Activated naive CD8-positive, alpha-beta T cell treated with anti-CD3 and anti-CD28 coated beads for 36 hours (primary cell): ENCODE measurements around the gene PFAS. TPM values are rescaled to one million over a fixed set of nuclear protein-coding genes. Genes with fewer than 3 reads are reported as not detected.
A peak's percentile ranks its signal among the peaks of the same experiment; 100 is the strongest.
"Not testable (repeated sequence)": the region's sequence is repeated elsewhere in the genome, so short reads cannot be mapped to it uniquely, and the experiment has no call there.

Source experiments
- DNase-seq: peaks from one replicate; pipeline ENCODE4 v3.0.0; 2021
- H3K27ac Mint-ChIP-seq: one replicate; pipeline ENCODE4 v1.8.0; 2022; ENCODE audit warnings: mild to moderate bottlenecking, moderate library complexity, mixed read lengths
- H3K27me3 Mint-ChIP-seq: one replicate; pipeline ENCODE4 v1.8.0; 2022; ENCODE audit warnings: mild to moderate bottlenecking, mixed read lengths
- H3K36me3 Mint-ChIP-seq: one replicate; pipeline ENCODE4 v1.8.0; 2021; ENCODE audit warnings: mild to moderate bottlenecking, mixed read lengths
- H3K4me1 Mint-ChIP-seq: one replicate; pipeline ENCODE4 v1.8.0; 2021; ENCODE audit warnings: mixed read lengths
- H3K4me3 Mint-ChIP-seq: one replicate; pipeline ENCODE4 v1.8.0; 2022; ENCODE audit warnings: mild to moderate bottlenecking, moderate library complexity, mixed read lengths
- H3K9me3 Mint-ChIP-seq: one replicate; pipeline ENCODE4 v1.8.0; 2022; ENCODE audit warnings: mixed read lengths
- total RNA-seq, 2 experiments: library from RNA; stranded (reverse); gene quantifications; one replicate each; pipeline ENCODE4 v1.2.3, GENCODE V29; 2021

PFAS gene
- total RNA-seq = 100 to 1,000 TPM; 187 to 192 TPM

DNA sequence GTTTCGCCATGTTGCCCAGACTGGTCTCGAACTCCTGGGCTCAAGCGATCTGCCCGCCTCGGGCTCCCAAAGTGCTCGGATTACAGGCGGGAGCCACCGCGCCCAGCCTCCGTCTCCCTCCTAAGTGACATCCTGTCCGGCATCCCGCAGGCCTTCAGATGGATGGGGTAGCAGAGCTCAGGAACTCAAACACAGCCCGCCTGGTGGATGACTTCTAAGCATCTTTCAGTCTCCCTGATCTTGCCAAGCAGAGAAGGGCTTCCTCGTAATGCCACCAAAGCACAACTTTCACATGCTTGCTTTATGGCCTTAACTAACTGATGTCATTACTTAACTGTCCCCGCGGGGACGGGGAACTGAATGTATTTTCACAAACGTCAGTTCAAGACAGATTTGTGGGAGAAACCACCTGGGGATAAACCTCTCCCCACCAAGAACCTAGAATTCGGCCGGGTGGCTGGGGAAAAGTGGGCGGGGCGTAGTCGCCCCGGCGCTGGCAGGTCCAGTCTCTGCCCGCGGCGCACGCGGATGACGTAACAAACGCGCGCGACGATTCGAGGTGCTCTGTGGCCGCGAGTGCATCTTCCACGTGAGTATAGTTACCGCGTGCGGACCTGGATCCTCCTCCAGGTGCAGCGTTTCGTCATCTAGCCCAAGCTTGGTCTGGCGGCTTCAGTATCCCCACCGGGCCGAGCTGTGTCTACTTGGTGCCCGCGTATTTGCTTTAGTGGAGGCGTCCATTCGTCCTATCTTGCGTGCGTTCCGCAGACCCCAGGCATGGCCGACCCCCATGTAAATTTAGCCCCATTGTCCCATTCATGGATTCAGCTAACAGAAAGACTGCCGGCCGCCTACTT lies at the start of gene PFAS:
Gene PFAS, plus strand, starts transcription at position 539 of the 857 bp plus-strand sequence. CDS start 4,649 bp downstream, outside the sequence.
- peak within 1 kb of the TSS; percentile 98 for H3K4me3 Mint-ChIP-seq

GRCh38 chr17:8204761-8205555 lies 44.1 kb upstream of the PFAS start:
- Mint-ChIP-seq H3K36me3 (peaks cover 70% of the 10 kb centered on the region), H3K27me3 (peaks cover 3% of the 10 kb centered on the region), H3K4me1 (peaks cover 14% of the 10 kb centered on the region), H3K9me3 (peaks cover 2% of the 10 kb centered on the region), H3K27ac (peak overlapping the region; percentile 26), H3K4me3 (peak overlapping the region; percentile 10)
- DNase-seq = no peak

More for the DNA sequence above, at the start of gene PFAS:
- no peaks in the 10 kb centered on the region for H3K27me3 Mint-ChIP-seq
- peaks cover 29% of the 10 kb centered on the region for H3K4me1 Mint-ChIP-seq
- H3K36me3 Mint-ChIP-seq = peaks cover 36% of the 10 kb centered on the region
- H3K9me3 Mint-ChIP-seq = peaks cover 3% of the 10 kb centered on the region
- DNase-seq = peak; percentile 98
- H3K27ac Mint-ChIP-seq = peak within 1 kb of the TSS; percentile 100

GRCh38 chr17:8206536-8206935 lies 42.6 kb upstream of the PFAS start:
- Mint-ChIP-seq H3K9me3 (no peaks in the 10 kb centered on the region), H3K27me3 (no peaks in the 10 kb centered on the region), H3K27ac (no peak overlapping the region), H3K36me3 (peaks cover 60% of the 10 kb centered on the region), H3K4me1 (peaks cover 14% of the 10 kb centered on the region), H3K4me3 (no peak overlapping the region)
- no peak for DNase-seq

DNA sequence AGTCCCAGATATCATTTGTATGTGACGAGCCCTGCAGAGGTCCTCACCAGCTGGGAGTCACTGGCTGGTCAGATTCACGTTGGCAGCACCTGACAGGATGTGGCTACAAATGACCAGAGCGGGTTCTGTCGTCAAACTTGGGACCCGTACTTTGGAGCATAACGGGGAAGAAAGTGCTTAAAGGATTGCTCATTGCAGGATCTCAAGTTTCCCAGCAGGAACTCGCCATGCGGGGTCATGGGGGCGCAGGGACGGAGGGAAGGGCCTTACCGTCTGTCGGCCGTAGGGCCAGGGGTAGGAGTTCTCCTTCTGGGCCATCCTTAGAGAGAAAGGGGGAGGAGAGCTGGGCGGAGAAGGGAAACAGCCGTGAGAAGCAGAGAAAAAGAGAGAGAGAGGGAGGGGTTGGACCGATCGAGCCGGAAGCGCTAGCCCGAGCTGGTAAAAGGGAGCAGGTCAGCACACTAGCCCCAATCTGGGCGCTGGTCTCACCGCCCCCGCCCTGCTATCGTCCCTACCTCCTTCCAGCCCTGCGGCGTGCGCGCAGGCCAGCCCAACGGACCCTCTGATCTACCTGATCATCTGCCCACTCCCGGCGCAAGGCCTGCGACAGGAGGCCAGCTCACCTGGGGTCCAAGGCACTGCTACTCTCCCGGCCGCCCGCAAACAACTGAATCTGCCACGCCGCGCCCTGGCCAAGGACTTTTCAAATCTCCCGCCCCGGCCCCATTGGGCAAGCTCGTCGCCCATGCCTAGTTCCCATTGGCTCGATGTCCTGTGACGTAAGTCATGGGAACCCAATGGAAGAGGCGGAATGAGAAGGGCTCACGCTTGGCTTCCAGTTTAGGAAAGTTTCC lies 39.0 kb upstream of the PFAS start, which contains the start of gene AURKB:
Gene AURKB, minus strand, starts transcription at position 669 of the 854 bp plus-strand sequence. Its CDS starts 351 bp downstream, at position 318.
- Mint-ChIP-seq H3K27me3 (no peaks in the 10 kb centered on the region), H3K4me1 (peaks cover 13% of the 10 kb centered on the region), H3K27ac (peak within 1 kb of the TSS; percentile 97), H3K36me3 (peaks cover 38% of the 10 kb centered on the region), H3K4me3 (peak within 1 kb of the TSS; percentile 98), H3K9me3 (no peaks in the 10 kb centered on the region)
- peak; percentile 92 for DNase-seq

- peak overlapping the region; percentile 97 for H3K27ac Mint-ChIP-seq
- H3K9me3 Mint-ChIP-seq = no peaks in the 10 kb centered on the region
- peak overlapping the region; percentile 98 for H3K4me3 Mint-ChIP-seq
- H3K4me1 Mint-ChIP-seq = peaks cover 13% of the 10 kb centered on the region
- no peak for DNase-seq
- no peaks in the 10 kb centered on the region for H3K27me3 Mint-ChIP-seq
- peaks cover 35% of the 10 kb centered on the region for H3K36me3 Mint-ChIP-seq
These were observed 38.2 kb upstream of the PFAS start for GRCh38 chr17:8210761-8211458.

DNA sequence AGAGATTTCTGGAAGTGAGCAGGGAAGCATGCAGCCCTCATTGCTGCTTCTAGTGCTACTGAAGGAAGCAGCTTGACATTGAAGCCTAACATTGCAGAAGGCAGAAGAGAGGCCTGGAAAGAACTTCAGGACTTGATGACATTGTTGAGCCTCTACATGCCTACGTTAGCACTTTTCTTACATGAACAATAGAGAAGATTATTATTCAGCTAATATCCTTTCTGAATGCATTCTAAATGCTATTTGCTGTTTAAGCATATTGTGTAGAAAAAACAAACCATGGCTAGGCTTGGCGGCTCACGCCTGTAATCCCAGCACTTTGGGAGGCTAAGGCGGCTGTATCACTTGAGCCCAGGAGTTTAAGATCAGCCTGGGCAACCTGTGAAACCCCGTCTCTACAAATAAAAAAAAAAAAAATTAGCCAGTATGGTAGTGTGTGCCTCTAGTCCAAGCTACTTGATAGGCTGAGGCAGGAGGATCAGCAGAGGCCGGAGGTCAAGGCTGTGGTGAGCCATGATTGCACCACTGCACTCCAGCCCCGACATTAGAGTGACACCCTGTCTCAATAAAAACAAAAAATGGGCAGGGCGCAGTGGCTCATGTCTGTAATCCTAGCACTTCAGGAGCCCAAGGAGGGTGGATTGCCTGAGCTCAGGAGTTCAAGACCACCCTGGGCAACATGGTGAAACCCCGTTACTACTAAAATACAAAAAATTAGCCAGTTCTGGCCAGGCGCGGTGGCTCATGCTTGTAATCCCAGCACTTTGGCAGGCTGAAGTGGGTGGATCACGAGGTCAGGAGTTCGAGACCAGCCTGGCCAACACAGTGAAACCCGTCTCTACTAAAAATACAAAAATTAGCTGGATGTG lies 36.5 kb upstream of the PFAS start:
- no peak overlapping the region for H3K27ac Mint-ChIP-seq
- no peaks in the 10 kb centered on the region for H3K9me3 Mint-ChIP-seq
- peaks cover 8% of the 10 kb centered on the region for H3K4me1 Mint-ChIP-seq
- no peaks in the 10 kb centered on the region for H3K27me3 Mint-ChIP-seq
- H3K36me3 Mint-ChIP-seq = peaks cover 19% of the 10 kb centered on the region
- no peak for DNase-seq
- H3K4me3 Mint-ChIP-seq = no peak overlapping the region

DNA sequence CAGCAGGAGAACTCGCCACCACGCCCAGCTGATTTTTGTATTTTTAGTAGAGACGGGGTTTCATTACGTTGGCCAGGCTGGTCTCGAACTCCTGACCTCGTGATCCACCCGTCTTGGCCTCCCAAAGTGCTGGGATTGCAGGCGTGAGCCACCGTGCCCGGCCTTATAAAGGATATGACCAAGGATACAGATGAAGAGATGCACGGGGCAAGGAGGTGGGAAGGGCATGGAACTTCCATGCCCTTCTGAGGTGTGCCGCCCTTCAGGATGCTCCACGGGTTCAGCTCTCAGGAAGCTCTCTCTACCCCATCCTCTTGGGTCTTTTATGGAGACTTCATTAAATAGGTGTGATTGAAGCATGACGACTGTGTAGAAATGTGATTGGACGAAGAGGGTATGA lies 35.1 kb upstream of the PFAS start:
- H3K27me3 Mint-ChIP-seq, H3K4me1 Mint-ChIP-seq, H3K9me3 Mint-ChIP-seq, H3K4me3 Mint-ChIP-seq, H3K27ac Mint-ChIP-seq, DNase-seq: not testable (repeated sequence)
- H3K36me3 Mint-ChIP-seq = peaks cover 13% of the 10 kb centered on the region

- Mint-ChIP-seq H3K36me3 (peaks cover 16% of the 10 kb centered on the region), H3K27me3 (peaks cover 20% of the 10 kb centered on the region), H3K27ac (peak overlapping the region; percentile 99), H3K4me3 (peak overlapping the region; percentile 96), H3K9me3 (peaks cover 7% of the 10 kb centered on the region), H3K4me1 (peaks cover 46% of the 10 kb centered on the region)
- peak; percentile 86 for DNase-seq
These were observed 28.1 kb upstream of the PFAS start for GRCh38 chr17:8220783-8221662.

DNA sequence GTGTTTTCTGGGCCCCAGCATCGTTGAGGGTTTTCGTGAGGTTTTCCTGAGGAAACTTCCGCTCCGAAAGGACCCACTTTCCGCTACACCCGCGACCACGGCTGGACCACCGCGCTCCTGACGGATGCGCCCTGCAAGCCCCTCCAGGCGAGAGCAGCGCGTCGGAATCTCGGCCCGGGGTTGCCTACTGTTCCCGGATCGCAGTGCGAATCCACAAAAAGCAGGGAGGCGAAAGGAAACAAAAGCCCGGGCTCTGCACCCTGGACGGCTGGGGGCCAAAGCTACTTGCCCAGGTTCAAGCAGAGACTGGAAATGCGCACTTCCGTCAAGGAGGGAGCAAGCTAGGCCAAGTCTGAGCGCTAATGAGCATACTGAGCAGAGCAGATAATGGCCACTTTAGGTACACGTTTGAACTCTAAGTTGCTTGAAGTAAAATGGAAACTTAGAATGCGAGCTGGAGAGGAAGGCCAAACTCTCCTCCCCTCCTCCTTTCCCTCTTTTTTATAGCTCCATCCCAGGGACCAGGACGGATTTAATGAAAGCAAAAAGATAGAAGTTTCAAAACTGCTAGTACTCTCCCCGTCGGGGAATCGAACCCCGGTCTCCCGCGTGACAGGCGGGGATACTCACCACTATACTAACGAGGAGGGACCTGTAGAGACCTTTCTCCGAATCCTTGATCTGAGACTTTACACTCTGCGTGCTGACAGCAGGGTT lies 27.3 kb upstream of the PFAS start:
- DNase-seq = peak; percentile 85
- H3K27ac Mint-ChIP-seq = peak overlapping the region; percentile 99
- H3K36me3 Mint-ChIP-seq = peaks cover 23% of the 10 kb centered on the region
- peaks cover 10% of the 10 kb centered on the region for H3K9me3 Mint-ChIP-seq
- H3K27me3 Mint-ChIP-seq = peaks cover 28% of the 10 kb centered on the region
- peaks cover 54% of the 10 kb centered on the region for H3K4me1 Mint-ChIP-seq
- peak overlapping the region; percentile 96 for H3K4me3 Mint-ChIP-seq

GRCh38 chr17:8222380-8222629 lies 26.8 kb upstream of the PFAS start:
- Mint-ChIP-seq H3K9me3 (peaks cover 10% of the 10 kb centered on the region), H3K27me3 (peaks cover 33% of the 10 kb centered on the region), H3K27ac (peak overlapping the region; percentile 99), H3K4me3 (peak overlapping the region; percentile 96), H3K36me3 (peaks cover 27% of the 10 kb centered on the region), H3K4me1 (peaks cover 59% of the 10 kb centered on the region)
- DNase-seq = peak; percentile 74

DNA sequence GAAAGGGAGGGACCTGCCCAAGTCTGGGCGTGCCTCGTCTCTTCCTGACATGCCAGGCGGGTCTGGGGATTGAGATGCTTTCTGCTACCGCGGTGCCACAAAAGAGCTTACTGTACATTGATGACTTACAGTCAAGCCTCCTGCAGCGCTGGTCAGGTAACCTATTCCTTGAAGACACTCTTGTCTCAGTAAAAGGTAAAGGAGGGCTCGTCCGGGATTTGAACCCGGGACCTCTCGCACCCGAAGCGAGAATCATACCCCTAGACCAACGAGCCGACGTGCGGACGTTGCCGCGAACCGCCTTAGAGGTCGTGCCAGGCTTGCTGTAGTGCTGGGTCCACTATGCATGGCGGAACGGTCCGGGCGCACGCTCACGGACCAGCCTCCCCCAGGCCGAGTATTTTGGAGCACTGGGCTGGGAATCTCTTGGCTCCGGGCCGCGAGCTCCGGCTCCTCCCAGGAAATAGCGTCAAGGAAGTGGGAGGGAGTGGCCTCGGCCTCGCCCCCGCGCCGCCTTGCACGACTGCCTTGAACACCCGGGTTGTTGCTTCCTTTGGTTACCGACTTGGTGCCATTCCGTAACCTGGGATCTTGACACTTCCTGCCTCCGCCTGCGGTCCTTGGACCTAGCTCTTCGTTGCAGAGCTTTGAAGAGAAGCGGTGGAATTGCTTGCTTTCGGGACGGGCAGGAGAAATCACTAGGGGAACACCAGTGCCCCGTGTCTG lies 26.3 kb upstream of the PFAS start:
- Mint-ChIP-seq H3K4me1 (peaks cover 61% of the 10 kb centered on the region), H3K4me3 (peak overlapping the region; percentile 96), H3K27ac (peak overlapping the region; percentile 99), H3K9me3 (peaks cover 10% of the 10 kb centered on the region), H3K36me3 (peaks cover 32% of the 10 kb centered on the region), H3K27me3 (peaks cover 33% of the 10 kb centered on the region)
- DNase-seq = peak; percentile 91
